ENCODE results near the gene SREBF1.

- TF ChIP-seq CTCF (conservative IDR thresholded peaks at IDR 0.05; ENCODE audit: low read depth in 2 of 2) (no peak), CREB1 (CRISPR knock-in tag; IDR thresholded peaks at IDR 0.05; ENCODE audit: low read depth) (no peak), POLR2AphosphoS5 (IDR thresholded peaks at IDR 0.05; ENCODE audit: low read depth) (no peak), EZH2 (IDR thresholded peaks at IDR 0.05; ENCODE audit: low read depth, unreplicated experiment) (no peak), REST (IDR thresholded peaks at IDR 0.05; ENCODE audit: unreplicated experiment) (no peak), EZH2phosphoT487 (IDR thresholded peaks at IDR 0.05; ENCODE audit: unreplicated experiment) (no peak), STAT1 (IDR thresholded peaks at IDR 0.05; ENCODE audit: unreplicated experiment) (no peak), JUNB (IDR thresholded peaks at IDR 0.05; ENCODE audit: unreplicated experiment) (no peak), NANOG (IDR thresholded peaks at IDR 0.05; ENCODE audit: borderline replicate concordance) (no peak), ZNF114 (CRISPR knock-in tag; IDR thresholded peaks at IDR 0.05) (no peak)
- TF ChIP-seq, protein P1, sequence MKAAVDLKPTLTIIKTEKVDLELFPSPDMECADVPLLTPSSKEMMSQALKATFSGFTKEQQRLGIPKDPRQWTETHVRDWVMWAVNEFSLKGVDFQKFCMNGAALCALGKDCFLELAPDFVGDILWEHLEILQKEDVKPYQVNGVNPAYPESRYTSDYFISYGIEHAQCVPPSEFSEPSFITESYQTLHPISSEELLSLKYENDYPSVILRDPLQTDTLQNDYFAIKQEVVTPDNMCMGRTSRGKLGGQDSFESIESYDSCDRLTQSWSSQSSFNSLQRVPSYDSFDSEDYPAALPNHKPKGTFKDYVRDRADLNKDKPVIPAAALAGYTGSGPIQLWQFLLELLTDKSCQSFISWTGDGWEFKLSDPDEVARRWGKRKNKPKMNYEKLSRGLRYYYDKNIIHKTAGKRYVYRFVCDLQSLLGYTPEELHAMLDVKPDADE (IDR thresholded peaks at IDR 0.05), result no peak
- TF ChIP-seq, protein P2, sequence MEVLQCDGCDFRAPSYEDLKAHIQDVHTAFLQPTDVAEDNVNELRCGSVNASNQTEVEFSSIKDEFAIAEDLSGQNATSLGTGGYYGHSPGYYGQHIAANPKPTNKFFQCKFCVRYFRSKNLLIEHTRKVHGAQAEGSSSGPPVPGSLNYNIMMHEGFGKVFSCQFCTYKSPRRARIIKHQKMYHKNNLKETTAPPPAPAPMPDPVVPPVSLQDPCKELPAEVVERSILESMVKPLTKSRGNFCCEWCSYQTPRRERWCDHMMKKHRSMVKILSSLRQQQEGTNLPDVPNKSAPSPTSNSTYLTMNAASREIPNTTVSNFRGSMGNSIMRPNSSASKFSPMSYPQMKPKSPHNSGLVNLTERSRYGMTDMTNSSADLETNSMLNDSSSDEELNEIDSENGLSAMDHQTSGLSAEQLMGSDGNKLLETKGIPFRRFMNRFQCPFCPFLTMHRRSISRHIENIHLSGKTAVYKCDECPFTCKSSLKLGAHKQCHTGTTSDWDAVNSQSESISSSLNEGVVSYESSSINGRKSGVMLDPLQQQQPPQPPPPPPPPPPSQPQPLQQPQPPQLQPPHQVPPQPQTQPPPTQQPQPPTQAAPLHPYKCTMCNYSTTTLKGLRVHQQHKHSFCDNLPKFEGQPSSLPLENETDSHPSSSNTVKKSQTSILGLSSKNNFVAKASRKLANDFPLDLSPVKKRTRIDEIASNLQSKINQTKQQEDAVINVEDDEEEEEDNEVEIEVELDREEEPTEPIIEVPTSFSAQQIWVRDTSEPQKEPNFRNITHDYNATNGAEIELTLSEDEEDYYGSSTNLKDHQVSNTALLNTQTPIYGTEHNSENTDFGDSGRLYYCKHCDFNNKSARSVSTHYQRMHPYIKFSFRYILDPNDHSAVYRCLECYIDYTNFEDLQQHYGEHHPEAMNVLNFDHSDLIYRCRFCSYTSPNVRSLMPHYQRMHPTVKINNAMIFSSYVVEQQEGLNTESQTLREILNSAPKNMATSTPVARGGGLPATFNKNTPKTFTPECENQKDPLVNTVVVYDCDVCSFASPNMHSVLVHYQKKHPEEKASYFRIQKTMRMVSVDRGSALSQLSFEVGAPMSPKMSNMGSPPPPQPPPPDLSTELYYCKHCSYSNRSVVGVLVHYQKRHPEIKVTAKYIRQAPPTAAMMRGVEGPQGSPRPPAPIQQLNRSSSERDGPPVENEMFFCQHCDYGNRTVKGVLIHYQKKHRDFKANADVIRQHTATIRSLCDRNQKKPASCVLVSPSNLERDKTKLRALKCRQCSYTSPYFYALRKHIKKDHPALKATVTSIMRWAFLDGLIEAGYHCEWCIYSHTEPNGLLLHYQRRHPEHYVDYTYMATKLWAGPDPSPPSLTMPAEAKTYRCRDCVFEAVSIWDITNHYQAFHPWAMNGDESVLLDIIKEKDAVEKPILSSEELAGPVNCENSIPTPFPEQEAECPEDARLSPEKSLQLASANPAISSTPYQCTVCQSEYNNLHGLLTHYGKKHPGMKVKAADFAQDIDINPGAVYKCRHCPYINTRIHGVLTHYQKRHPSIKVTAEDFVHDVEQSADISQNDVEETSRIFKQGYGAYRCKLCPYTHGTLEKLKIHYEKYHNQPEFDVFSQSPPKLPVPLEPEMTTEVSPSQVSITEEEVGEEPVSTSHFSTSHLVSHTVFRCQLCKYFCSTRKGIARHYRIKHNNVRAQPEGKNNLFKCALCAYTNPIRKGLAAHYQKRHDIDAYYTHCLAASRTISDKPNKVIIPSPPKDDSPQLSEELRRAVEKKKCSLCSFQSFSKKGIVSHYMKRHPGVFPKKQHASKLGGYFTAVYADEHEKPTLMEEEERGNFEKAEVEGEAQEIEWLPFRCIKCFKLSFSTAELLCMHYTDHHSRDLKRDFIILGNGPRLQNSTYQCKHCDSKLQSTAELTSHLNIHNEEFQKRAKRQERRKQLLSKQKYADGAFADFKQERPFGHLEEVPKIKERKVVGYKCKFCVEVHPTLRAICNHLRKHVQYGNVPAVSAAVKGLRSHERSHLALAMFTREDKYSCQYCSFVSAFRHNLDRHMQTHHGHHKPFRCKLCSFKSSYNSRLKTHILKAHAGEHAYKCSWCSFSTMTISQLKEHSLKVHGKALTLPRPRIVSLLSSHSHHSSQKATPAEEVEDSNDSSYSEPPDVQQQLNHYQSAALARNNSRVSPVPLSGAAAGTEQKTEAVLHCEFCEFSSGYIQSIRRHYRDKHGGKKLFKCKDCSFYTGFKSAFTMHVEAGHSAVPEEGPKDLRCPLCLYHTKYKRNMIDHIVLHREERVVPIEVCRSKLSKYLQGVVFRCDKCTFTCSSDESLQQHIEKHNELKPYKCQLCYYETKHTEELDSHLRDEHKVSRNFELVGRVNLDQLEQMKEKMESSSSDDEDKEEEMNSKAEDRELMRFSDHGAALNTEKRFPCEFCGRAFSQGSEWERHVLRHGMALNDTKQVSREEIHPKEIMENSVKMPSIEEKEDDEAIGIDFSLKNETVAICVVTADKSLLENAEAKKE (CRISPR knock-in tag; IDR thresholded peaks at IDR 0.05), result no peak
Measured at GRCh38 chr17:17830740-17831207, 6.0 kb downstream of the SREBF1 start.
